CD8-positive, alpha-beta memory T cell (primary cell): ENCODE results near the gene ADCY5. TPM values are rescaled to one million over a fixed set of nuclear protein-coding genes. Genes with fewer than 3 reads are reported as not detected.

Experiments
- CTCF ChIA-PET: fragments of 350-600 bp; sonication (Branson Sonifier 250); formaldehyde crosslinking; loops from one replicate; lab custom pipeline; 2021; ENCODE audit warnings: antibody characterized with exemption; lab: Charles Lee
- POLR2A ChIA-PET: fragments of 350-600 bp; sonication (Branson Sonifier 250); formaldehyde crosslinking; loops from one replicate; lab custom pipeline; 2021; ENCODE audit warnings: antibody characterized with exemption; lab: Charles Lee
- DNase-seq, 5 donors: peaks; one replicate each; pipeline versions ENCODE4 v3.0.0 to v3.0.0-alpha.2; 2020 to 2022; ENCODE audit warnings: mixed read lengths in 1 of 5
- H3K27ac ChIP-seq: one replicate; pipeline ENCODE4 v1.7.0; 2013; ENCODE audit warnings: low read depth, mild to moderate bottlenecking, low read length, moderate library complexity
- H3K27me3 ChIP-seq: 2 replicates; pipeline ENCODE4 v1.7.0; 2013; ENCODE audit warnings: low read length, mild to moderate bottlenecking; ENCODE audit not compliant: insufficient read depth, poor library complexity, severe bottlenecking
- H3K36me3 ChIP-seq: 2 replicates; pipeline ENCODE4 v1.7.0; 2013; ENCODE audit warnings: mild to moderate bottlenecking, low read length, moderate library complexity; ENCODE audit not compliant: insufficient read depth
- H3K4me1 ChIP-seq: 2 replicates; pipeline ENCODE4 v1.7.0; 2013; ENCODE audit warnings: mild to moderate bottlenecking, low read length, moderate library complexity; ENCODE audit not compliant: insufficient read depth
- H3K4me3 ChIP-seq: 2 replicates; pipeline ENCODE4 v1.7.0; 2013; ENCODE audit warnings: mild to moderate bottlenecking, low read length
- H3K9me3 ChIP-seq: 2 replicates; pipeline ENCODE4 v1.7.0; 2013; ENCODE audit warnings: mild to moderate bottlenecking, low read length
- H3K27ac Mint-ChIP-seq, 8 donors: one replicate each; pipeline ENCODE4 v1.8.0; 2020 to 2021; ENCODE audit warnings: mixed read lengths in 8 of 8, mild to moderate bottlenecking in 6 of 8, inconsistent platforms in 3 of 8, moderate library complexity in 3 of 8
- H3K27me3 Mint-ChIP-seq, 2 donors: one replicate each; pipeline ENCODE4 v1.8.0; 2020 to 2021; ENCODE audit warnings: mixed read lengths in 2 of 2, mild to moderate bottlenecking in 1 of 2, moderate library complexity in 1 of 2
- H3K36me3 Mint-ChIP-seq, 3 donors: one replicate each; pipeline ENCODE4 v1.8.0; 2020 to 2021; ENCODE audit warnings: mixed read lengths in 3 of 3, inconsistent platforms in 1 of 3, mild to moderate bottlenecking in 1 of 3
- H3K4me1 Mint-ChIP-seq, 3 donors: one replicate each; pipeline ENCODE4 v1.8.0; 2020 to 2021; ENCODE audit warnings: mixed read lengths in 3 of 3, inconsistent platforms in 1 of 3, mild to moderate bottlenecking in 1 of 3
- H3K4me3 Mint-ChIP-seq, 7 donors: one replicate each; pipeline ENCODE4 v1.8.0; 2020 to 2021; ENCODE audit warnings: mixed read lengths in 7 of 7, mild to moderate bottlenecking in 6 of 7, moderate library complexity in 4 of 7, inconsistent platforms in 2 of 7
- H3K9me3 Mint-ChIP-seq, 5 donors: one replicate each; pipeline ENCODE4 v1.8.0; 2020 to 2022; ENCODE audit warnings: mixed read lengths in 5 of 5, mild to moderate bottlenecking in 3 of 5, moderate library complexity in 2 of 5, inconsistent platforms in 1 of 5
- polyA plus RNA-seq: library from polyadenylated mRNA; unstranded; fragments of 300-500 nt; fragmentation: Illumina TruSeq; gene quantifications from one replicate; pipeline ENCODE4 v1.2.3, GENCODE V29; 2021
- total RNA-seq, 2 experiments: library from RNA; stranded (reverse); gene quantifications; one replicate each; pipeline ENCODE4 v1.2.3, GENCODE V29; 2021

ADCY5 gene
- total and polyA plus RNA-seq, 3 experiments from 2014 or later, result 0.02 to 0.16 TPM; not detected in 1

DNA sequence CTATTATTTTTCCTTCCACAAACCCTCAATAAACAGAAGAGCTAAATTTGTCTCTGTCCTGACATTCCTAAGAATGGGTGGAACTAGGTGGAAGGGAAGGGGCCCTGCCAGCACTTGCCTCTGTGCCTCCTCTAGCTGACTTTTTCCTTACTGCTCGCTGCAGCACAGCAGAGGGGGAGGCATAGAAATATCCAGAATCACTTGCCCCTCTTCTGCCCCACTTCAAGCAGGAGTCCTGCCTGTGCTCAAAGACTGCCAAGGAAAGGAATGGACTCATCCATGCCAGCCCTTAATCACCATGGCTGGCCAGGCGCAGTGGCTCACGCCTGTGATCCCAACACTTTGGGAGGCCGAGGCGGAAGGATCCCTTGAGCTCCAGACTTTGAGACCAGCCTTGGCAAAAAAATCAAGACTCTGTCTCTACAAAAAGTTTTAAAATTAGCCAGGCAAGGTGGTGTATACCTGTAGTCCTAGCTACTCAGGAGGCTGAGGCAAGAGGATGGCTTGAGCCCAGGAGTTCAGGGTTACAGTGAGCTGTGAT, 51.8 kb downstream of the ADCY5 start:
- no peaks in the 10 kb centered on the region for H3K9me3 Mint-ChIP-seq
- no peaks in the 10 kb centered on the region for H3K27me3 ChIP-seq
- H3K4me1 ChIP-seq, result no peaks in the 10 kb centered on the region
- DNase-seq, result peak in 1 of 5 donors; percentile 6
- peaks cover 7 to 36% of the 10 kb centered on the region in 2 donors for H3K27me3 Mint-ChIP-seq
- H3K4me3 Mint-ChIP-seq, result no peak overlapping the region
- H3K36me3 ChIP-seq, result no peaks in the 10 kb centered on the region
- H3K4me3 ChIP-seq, result no peak overlapping the region
- H3K36me3 Mint-ChIP-seq, result no peaks in the 10 kb centered on the region
- H3K4me1 Mint-ChIP-seq, result no peaks in the 10 kb centered on the region
- ChIA-PET POLR2A (no interaction called here), CTCF (no interaction called here)
- H3K9me3 ChIP-seq, result no peaks in the 10 kb centered on the region
- H3K27ac Mint-ChIP-seq, result no peak overlapping the region
- H3K27ac ChIP-seq, result no peak overlapping the region

DNA sequence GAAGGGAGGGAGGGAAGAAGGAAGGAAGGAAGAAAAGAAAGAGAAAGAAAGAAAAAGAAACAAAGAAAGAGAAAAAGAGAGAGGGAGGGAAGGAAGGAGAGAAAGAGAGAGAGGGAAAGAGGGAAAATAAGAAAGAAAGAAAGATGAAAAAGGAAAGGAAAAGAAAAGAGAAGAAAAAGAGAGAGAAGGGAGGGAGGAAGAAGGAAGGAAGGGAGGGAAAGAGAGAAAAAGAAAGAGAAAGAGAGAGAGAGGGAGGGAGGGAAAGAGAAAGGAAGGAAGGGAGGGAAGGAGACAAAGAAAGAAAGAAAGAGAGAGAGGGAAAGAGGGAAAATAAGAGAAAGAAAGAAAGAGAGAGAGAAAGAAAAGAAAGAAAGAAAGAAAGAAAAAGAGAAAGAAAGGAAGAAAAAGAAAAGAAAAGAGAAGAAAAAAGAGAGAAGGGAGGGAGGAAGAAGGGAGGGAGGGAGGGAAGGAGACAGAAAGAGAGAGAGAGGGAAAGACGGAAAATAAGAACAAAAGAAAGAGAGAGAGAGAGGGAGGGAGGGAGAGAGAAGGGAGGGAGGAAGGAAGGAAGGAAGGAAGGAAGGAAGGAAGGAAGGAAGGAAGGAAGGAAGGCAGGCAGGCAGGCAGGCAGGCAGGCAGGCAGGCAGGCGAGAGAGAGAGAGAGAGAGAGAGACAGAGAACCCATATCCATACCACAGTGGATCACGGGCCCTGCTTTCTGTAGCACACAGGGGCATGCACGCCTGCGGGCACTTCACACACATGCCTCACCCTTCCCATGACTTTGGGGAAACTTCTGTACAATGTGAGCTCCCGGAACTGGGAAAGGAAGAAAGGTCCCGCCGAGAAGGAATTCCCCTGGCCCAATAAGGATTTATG, 52.5 kb downstream of the ADCY5 start:
- no peaks in the 10 kb centered on the region for H3K9me3 Mint-ChIP-seq
- CTCF ChIA-PET, result no interaction called here

DNA sequence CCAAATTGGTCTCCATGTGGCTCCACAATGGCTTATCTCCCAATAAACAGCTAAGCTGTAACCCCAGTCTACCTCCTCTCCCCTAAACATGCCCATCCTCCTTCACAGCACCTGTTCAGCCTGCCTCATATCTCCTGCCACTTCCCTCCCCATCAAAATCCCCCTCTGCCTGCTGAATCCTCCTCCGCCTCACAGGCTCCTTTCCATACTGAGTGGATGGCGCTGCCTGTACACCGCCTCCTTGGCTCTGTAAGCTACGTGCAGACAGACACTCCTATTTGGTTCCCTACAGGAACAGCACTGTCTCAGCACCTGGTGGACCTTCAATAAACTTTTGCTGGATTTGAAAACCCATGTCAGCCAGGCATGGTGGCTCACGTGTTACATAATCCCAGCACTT, 53.7 kb downstream of the ADCY5 start:
- H3K4me1 Mint-ChIP-seq, result no peaks in the 10 kb centered on the region
- H3K27ac Mint-ChIP-seq, result no peak overlapping the region
- no peak overlapping the region for H3K4me3 ChIP-seq
- H3K9me3 Mint-ChIP-seq, result no peaks in the 10 kb centered on the region
- H3K4me3 Mint-ChIP-seq, result no peak overlapping the region
- no peaks in the 10 kb centered on the region for H3K4me1 ChIP-seq
- DNase-seq, result no peak
- H3K9me3 ChIP-seq, result no peaks in the 10 kb centered on the region
- CTCF ChIA-PET, result no interaction called here
- peaks cover 7 to 28% of the 10 kb centered on the region in 2 donors for H3K27me3 Mint-ChIP-seq
- POLR2A ChIA-PET, result no interaction called here
- H3K36me3 Mint-ChIP-seq, result no peaks in the 10 kb centered on the region
- H3K36me3 ChIP-seq, result no peaks in the 10 kb centered on the region
- no peak overlapping the region for H3K27ac ChIP-seq
- no peaks in the 10 kb centered on the region for H3K27me3 ChIP-seq

More for the DNA sequence above, 52.5 kb downstream of the ADCY5 start:
- H3K36me3 Mint-ChIP-seq, result no peaks in the 10 kb centered on the region
- Histone ChIP-seq H3K4me1 (no peaks in the 10 kb centered on the region), H3K9me3 (no peaks in the 10 kb centered on the region), H3K27me3 (no peaks in the 10 kb centered on the region), H3K36me3 (no peaks in the 10 kb centered on the region), H3K27ac (no peak overlapping the region), H3K4me3 (no peak overlapping the region)
- peak overlapping the region in 1 of 8 donors; percentile 45 for H3K27ac Mint-ChIP-seq
- no peak for DNase-seq
- POLR2A ChIA-PET, result no interaction called here
- no peaks in the 10 kb centered on the region for H3K4me1 Mint-ChIP-seq
- peaks cover 7 to 33% of the 10 kb centered on the region in 2 donors for H3K27me3 Mint-ChIP-seq
- H3K4me3 Mint-ChIP-seq, result no peak overlapping the region

DNA sequence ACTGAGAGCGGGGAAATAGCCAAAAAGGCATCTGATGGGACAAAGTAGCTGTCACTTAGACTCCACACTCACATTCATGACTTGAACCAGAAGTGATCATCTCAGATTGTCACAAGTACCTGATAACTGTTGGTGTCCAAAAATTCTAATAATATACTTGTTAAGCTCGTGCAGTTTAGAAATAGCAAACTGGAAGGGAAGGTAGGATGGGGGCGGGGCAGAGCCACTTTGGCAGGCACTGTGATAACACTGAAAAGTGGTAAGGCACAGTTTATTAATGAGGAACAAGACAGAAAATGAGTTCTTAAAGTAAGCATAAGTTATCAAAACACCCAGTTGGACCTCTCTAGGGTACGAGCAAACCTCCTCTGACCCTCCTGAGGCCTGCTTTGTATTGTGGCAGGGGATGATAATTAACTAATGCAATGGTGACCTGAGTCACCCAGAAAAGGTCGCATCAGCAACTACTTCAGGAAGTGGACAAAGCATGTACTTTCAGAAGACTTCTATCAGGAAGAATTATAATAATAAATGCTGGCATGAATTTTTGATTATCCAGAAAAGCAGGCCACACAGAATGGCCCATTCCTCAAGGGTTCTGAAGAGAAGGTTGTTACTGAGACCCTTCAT, 54.4 kb downstream of the ADCY5 start:
- Mint-ChIP-seq H3K27me3 (peaks cover 8 to 25% of the 10 kb centered on the region in 2 donors), H3K9me3 (no peaks in the 10 kb centered on the region), H3K4me3 (no peak overlapping the region), H3K4me1 (no peaks in the 10 kb centered on the region), H3K36me3 (no peaks in the 10 kb centered on the region), H3K27ac (no peak overlapping the region)
- peak in 1 of 5 donors; percentile 6 for DNase-seq
- Histone ChIP-seq H3K27ac (no peak overlapping the region), H3K9me3 (no peaks in the 10 kb centered on the region), H3K4me1 (no peaks in the 10 kb centered on the region), H3K4me3 (no peak overlapping the region), H3K27me3 (no peaks in the 10 kb centered on the region), H3K36me3 (no peaks in the 10 kb centered on the region)
- CTCF ChIA-PET, result no interaction called here
- POLR2A ChIA-PET, result no interaction called here

- no peaks in the 10 kb centered on the region for H3K4me1 Mint-ChIP-seq
These were observed 55.8 kb downstream of the ADCY5 start for GRCh38 chr3:123392871-123393620.

GRCh38 chr3:123392368-123392767, 56.5 kb downstream of the ADCY5 start:
- no peaks in the 10 kb centered on the region for H3K36me3 Mint-ChIP-seq
- H3K4me3 Mint-ChIP-seq, result no peak overlapping the region
- H3K27ac Mint-ChIP-seq, result no peak overlapping the region
- H3K27me3 Mint-ChIP-seq, result peaks cover 16 to 36% of the 10 kb centered on the region in 2 donors
- H3K9me3 Mint-ChIP-seq, result no peaks in the 10 kb centered on the region
- Histone ChIP-seq H3K36me3 (no peaks in the 10 kb centered on the region), H3K27ac (no peak overlapping the region), H3K9me3 (no peaks in the 10 kb centered on the region), H3K27me3 (no peaks in the 10 kb centered on the region), H3K4me3 (no peak overlapping the region), H3K4me1 (no peaks in the 10 kb centered on the region)
- ChIA-PET CTCF (no interaction called here), POLR2A (no interaction called here)
- H3K4me1 Mint-ChIP-seq, result no peaks in the 10 kb centered on the region
- no peak for DNase-seq

More at GRCh38 chr3:123392871-123393620, 55.8 kb downstream of the ADCY5 start:
- Histone ChIP-seq H3K4me1 (no peaks in the 10 kb centered on the region), H3K4me3 (no peak overlapping the region), H3K9me3 (no peaks in the 10 kb centered on the region), H3K27me3 (no peaks in the 10 kb centered on the region), H3K36me3 (no peaks in the 10 kb centered on the region), H3K27ac (no peak overlapping the region)
- Mint-ChIP-seq H3K36me3 (no peaks in the 10 kb centered on the region), H3K27ac (no peak overlapping the region), H3K9me3 (no peaks in the 10 kb centered on the region), H3K27me3 (peaks cover 14 to 30% of the 10 kb centered on the region in 2 donors), H3K4me3 (no peak overlapping the region)
- POLR2A ChIA-PET, result no interaction called here
- CTCF ChIA-PET, result no interaction called here
- no peak for DNase-seq

DNA sequence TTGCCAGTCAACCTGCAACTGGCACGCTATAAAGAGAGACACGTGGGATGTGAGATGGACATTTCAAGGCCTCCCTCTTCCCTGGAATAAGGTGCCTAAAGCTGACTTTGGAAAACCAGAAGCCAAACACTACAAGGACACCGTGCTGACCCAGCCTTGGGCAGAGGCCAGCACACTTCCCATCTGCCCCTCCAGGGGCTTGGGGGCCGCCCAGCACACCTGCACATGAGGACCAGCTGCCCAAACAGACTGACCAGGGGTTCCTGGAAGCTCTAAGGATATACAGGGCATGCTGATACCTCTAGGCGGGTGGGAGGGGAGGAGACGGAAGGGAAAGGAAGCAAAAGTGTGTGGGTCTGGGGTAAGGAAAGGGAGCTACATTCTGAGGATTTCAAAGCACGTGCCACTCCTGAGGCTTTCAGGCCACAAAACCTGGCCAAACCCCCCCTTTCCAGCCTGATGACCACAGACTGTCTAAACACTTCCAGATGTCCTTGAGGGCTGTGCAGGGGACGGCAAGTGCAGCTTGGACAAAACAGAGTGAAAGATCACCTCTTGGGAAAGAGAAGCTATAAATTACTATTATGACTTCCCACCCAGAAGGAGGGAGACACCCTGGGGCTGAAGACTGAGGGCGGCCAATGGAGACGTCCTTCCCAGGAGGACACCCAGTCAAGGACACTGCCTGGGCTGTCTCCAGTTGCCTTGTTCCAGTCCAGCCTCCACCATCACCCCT, 57.9 kb downstream of the ADCY5 start:
- ChIA-PET POLR2A (no interaction called here), CTCF (no interaction called here)
- Histone ChIP-seq H3K27me3 (no peaks in the 10 kb centered on the region), H3K4me1 (no peaks in the 10 kb centered on the region), H3K9me3 (no peaks in the 10 kb centered on the region), H3K27ac (no peak overlapping the region), H3K36me3 (no peaks in the 10 kb centered on the region), H3K4me3 (no peak overlapping the region)
- no peak for DNase-seq
- no peaks in the 10 kb centered on the region for H3K9me3 Mint-ChIP-seq
- H3K27ac Mint-ChIP-seq, result no peak overlapping the region
- no peaks in the 10 kb centered on the region for H3K36me3 Mint-ChIP-seq
- H3K4me1 Mint-ChIP-seq, result no peaks in the 10 kb centered on the region
- H3K27me3 Mint-ChIP-seq, result peaks cover 20 to 49% of the 10 kb centered on the region in 2 donors
- no peak overlapping the region for H3K4me3 Mint-ChIP-seq
